ENCODE results near the gene OPN5. TPM values are rescaled to one million over a fixed set of nuclear protein-coding genes. Genes with fewer than 3 reads are reported as not detected.

Gene OPN5
- total and polyA plus RNA-seq, 2 donors (not counting 3 experiments of a cell fraction or from before 2014, with no cell fraction given): not detected

DNA sequence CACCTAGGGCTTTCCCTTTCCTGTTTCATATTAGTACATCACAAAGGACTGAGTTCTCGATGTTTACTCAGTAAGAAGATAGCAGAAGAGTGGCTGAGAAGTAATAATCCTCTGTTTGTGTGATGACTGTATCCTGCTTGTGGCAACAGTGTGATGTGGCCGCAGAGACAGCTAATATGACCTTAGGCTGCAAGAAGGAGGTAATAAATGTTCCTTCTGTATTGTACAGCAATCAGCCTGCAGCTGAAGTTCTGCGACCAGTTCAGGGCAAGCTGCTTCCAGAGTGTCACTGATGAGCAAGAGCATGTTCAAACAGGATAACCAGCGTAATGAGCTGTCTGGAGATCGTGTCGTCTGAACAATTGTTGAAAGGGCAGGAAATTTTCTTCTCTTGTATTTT lies 70.9 kb downstream of the OPN5 start:
- Histone ChIP-seq H3K4me1 (ENCODE audit: control insufficient read depth, extremely low read depth, insufficient read depth, low read length) (no peaks in the 10 kb centered on the region), H4K20me1 (replicated peaks; ENCODE audit: control insufficient read depth, extremely low read depth, insufficient read depth, low read length) (no peaks in the 10 kb centered on the region), H3K36me3 (ENCODE audit: control insufficient read depth in 2 of 2, extremely low read depth in 1 of 2, insufficient read depth in 2 of 2, low read length in 2 of 2) (no peaks in the 10 kb centered on the region), H3K4me2 (ENCODE audit: insufficient read depth, low read length) (no peak overlapping the region), H3K4me3 (replicated peaks in 1 of 3; ENCODE audit: insufficient read depth in 1 of 3, low read depth in 1 of 3, low read length in 3 of 3) (no peak overlapping the region), H2AFZ (ENCODE audit: low read depth, low read length) (no peak overlapping the region), H3K27me3 (ENCODE audit: control insufficient read depth in 2 of 2, insufficient read depth in 2 of 2, low read length in 2 of 2) (no peaks in the 10 kb centered on the region), H3K27ac (ENCODE audit: insufficient read depth, low read depth, low read length) (no peak overlapping the region), H3K79me2 (ENCODE audit: control insufficient read depth, insufficient read depth, low read length) (no peaks in the 10 kb centered on the region), H3K9me1 (replicated peaks; ENCODE audit: control insufficient read depth, extremely low read depth, insufficient read depth, low read length) (no peaks in the 10 kb centered on the region), H3K9ac (replicated peaks; ENCODE audit: extremely low read depth, insufficient read depth, low read length) (no peak overlapping the region), H3K9me3 (replicated peaks; ENCODE audit: control insufficient read depth, insufficient read depth, low read length) (no peaks in the 10 kb centered on the region)
- no peak for DNase-seq (ENCODE audit: low read depth, low spot score)
- TF ChIP-seq JUN (IDR thresholded peaks at IDR 0.05; ENCODE audit: borderline replicate concordance, insufficient read depth, insufficient read length, low read depth) (no peak), FOS (IDR thresholded peaks at IDR 0.05; ENCODE audit: borderline replicate concordance, insufficient read depth, low read length) (no peak), MYC (IDR thresholded peaks at IDR 0.05; ENCODE audit: low read depth, low read length) (no peak)
- TF ChIP-seq, protein P1, sequence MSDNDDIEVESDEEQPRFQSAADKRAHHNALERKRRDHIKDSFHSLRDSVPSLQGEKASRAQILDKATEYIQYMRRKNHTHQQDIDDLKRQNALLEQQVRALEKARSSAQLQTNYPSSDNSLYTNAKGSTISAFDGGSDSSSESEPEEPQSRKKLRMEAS (IDR thresholded peaks at IDR 0.05; ENCODE audit: insufficient read depth, insufficient read length): no peak
- intact Hi-C loops (cut with micrococcal nuclease) (no loop called here), dilution Hi-C loops (cut with MboI; ENCODE audit: extremely low pct_ligation_motif_present, low sequenced_read_pairs) (no loop called here)
- BruUV-seq (replicated peaks): no TSS peak
- CTCF ChIA-PET: no interaction called here
- POLR2A ChIA-PET: no interaction called here
- FAIRE-seq: no peak

DNA sequence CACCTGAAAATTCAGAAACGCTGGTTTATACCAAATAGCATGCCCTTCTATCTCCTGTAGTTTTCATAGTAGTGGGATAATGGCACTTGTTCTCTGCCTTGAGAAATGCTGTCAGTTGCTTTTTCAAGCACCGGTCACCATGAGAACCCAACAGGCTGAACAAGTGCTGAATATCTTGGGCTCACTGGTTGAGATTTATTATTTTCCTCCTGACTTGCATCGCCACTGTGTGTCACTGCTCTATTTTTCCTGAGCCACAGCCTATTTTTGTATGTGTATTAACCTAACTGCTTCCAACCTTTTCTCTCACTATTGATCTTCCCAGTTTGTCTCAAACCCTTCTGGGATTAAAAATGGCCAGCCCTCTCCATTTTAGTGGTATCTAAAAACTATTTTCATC lies 71.9 kb downstream of the OPN5 start:
- Histone ChIP-seq H2AFZ (ENCODE audit: low read depth, low read length) (no peak overlapping the region), H3K4me3 (replicated peaks in 1 of 3; ENCODE audit: insufficient read depth in 1 of 3, low read depth in 1 of 3, low read length in 3 of 3) (no peak overlapping the region), H3K79me2 (ENCODE audit: control insufficient read depth, insufficient read depth, low read length) (no peaks in the 10 kb centered on the region), H3K4me2 (ENCODE audit: insufficient read depth, low read length) (no peak overlapping the region), H3K27ac (ENCODE audit: insufficient read depth, low read depth, low read length) (no peak overlapping the region), H3K9me1 (replicated peaks; ENCODE audit: control insufficient read depth, extremely low read depth, insufficient read depth, low read length) (no peaks in the 10 kb centered on the region), H3K27me3 (ENCODE audit: control insufficient read depth in 2 of 2, insufficient read depth in 2 of 2, low read length in 2 of 2) (no peaks in the 10 kb centered on the region), H4K20me1 (replicated peaks; ENCODE audit: control insufficient read depth, extremely low read depth, insufficient read depth, low read length) (no peaks in the 10 kb centered on the region), H3K9ac (replicated peaks; ENCODE audit: extremely low read depth, insufficient read depth, low read length) (no peak overlapping the region), H3K9me3 (replicated peaks; ENCODE audit: control insufficient read depth, insufficient read depth, low read length) (no peaks in the 10 kb centered on the region), H3K4me1 (ENCODE audit: control insufficient read depth, extremely low read depth, insufficient read depth, low read length) (no peaks in the 10 kb centered on the region), H3K36me3 (ENCODE audit: control insufficient read depth in 2 of 2, extremely low read depth in 1 of 2, insufficient read depth in 2 of 2, low read length in 2 of 2) (no peaks in the 10 kb centered on the region)
- no peak for DNase-seq (ENCODE audit: low read depth, low spot score)
- POLR2A ChIA-PET: no interaction called here
- intact Hi-C loops (cut with micrococcal nuclease) (no loop called here), dilution Hi-C loops (cut with MboI; ENCODE audit: extremely low pct_ligation_motif_present, low sequenced_read_pairs) (no loop called here)
- FAIRE-seq: no peak
- CTCF ChIA-PET: no interaction called here
- BruUV-seq (replicated peaks): no TSS peak
- TF ChIP-seq, protein P1 (IDR thresholded peaks at IDR 0.05; ENCODE audit: insufficient read depth, insufficient read length): no peak
- TF ChIP-seq POLR2A (IDR thresholded peaks at IDR 0.05; ENCODE audit: low read depth, low read length): no peak
- TF ChIP-seq GATA2 (IDR thresholded peaks at IDR 0.05; ENCODE audit: insufficient read depth, insufficient read length, low read depth, low read length): no peak
- TF ChIP-seq POLR2AphosphoS5 (IDR thresholded peaks at IDR 0.05; ENCODE audit: insufficient read depth, low read depth, low read length): no peak
- no peak for TF ChIP-seq EZH2 (IDR thresholded peaks at IDR 0.05; ENCODE audit: borderline replicate concordance, low read depth, low read length, severe bottlenecking)
- no peak for TF ChIP-seq MYC (IDR thresholded peaks at IDR 0.05; ENCODE audit: low read depth, low read length)
- TF ChIP-seq, protein P2, sequence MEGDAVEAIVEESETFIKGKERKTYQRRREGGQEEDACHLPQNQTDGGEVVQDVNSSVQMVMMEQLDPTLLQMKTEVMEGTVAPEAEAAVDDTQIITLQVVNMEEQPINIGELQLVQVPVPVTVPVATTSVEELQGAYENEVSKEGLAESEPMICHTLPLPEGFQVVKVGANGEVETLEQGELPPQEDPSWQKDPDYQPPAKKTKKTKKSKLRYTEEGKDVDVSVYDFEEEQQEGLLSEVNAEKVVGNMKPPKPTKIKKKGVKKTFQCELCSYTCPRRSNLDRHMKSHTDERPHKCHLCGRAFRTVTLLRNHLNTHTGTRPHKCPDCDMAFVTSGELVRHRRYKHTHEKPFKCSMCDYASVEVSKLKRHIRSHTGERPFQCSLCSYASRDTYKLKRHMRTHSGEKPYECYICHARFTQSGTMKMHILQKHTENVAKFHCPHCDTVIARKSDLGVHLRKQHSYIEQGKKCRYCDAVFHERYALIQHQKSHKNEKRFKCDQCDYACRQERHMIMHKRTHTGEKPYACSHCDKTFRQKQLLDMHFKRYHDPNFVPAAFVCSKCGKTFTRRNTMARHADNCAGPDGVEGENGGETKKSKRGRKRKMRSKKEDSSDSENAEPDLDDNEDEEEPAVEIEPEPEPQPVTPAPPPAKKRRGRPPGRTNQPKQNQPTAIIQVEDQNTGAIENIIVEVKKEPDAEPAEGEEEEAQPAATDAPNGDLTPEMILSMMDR (IDR thresholded peaks at IDR 0.05; ENCODE audit: extremely low read depth in 1 of 2, insufficient read depth in 1 of 2, low read depth in 1 of 2, low read length in 2 of 2): no peak
- no peak for TF ChIP-seq JUN (IDR thresholded peaks at IDR 0.05; ENCODE audit: borderline replicate concordance, insufficient read depth, insufficient read length, low read depth)

Measured in endothelial cell of umbilical vein (primary cell).